K562 treated with DMSO at 1 percent for 12 hours (cell line): ENCODE measurements around the gene NRN1L. TPM values are rescaled to one million over a fixed set of nuclear protein-coding genes. Genes with fewer than 3 reads are reported as not detected.

ENCODE experiments used
- total RNA-seq: library from RNA; unstranded; fragments of 300-600 nt; gene quantifications from 2 replicates; pipeline ENCODE4 v1.2.3, GENCODE V29; 2022; ENCODE audit not compliant: insufficient read depth

Gene NRN1L
- 3.5 and 4.0 TPM in 2 replicates for total RNA-seq

DNA sequence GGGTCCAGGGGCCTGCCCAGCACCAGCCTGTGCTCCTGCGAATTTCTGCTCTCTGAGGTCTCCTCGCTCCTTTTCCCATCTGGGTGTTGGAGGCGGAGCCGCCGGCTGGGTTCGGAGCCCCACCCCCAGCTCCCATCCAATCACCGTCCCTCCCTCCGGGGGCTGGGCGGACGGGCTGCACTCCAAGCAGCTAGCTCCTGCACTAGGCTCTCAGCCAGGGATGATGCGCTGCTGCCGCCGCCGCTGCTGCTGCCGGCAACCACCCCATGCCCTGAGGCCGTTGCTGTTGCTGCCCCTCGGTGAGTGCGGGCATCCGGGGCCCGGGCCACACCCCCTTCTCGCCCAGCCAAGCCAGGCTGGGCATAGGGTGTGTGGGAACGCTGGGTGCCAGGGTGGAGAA is at the start of gene NRN1L:
Gene NRN1L, plus strand, starts transcription at position 202 of the 400 bp plus-strand sequence. Its CDS starts 19 bp downstream, at position 221.

DNA sequence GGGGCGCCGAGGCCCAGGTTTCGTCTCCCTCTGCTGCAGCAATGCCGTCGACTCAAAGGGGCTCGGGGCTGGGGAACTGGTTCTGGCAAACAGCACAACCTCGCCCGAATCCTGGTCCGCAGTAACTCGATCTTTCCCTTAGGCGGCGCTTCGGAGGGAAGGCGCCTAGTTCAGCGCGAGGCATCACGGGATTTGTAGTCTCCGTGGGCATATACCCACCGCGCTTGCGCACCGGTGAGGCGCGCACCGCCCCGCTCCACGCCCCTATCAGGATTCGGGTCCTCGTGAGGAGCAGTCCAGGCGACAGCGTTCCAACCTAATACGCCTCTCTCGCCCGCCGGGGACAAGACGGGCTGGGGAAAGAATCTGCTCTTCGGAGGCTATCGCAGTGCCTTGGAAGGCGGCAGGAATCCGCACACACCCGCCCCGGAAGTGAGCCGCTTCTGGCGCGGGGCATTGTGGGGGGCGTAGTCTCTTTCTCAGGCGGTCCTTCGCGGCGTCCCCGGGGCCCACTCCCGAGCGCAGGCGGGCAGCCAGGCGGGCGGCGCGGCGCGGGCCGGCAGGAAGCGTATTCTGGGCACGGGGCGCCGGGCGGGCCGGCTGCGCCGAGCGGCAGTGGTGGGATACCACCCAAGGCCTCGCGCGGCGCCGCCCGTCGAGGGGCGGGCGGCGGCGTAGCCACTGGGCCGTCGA is 42.7 kb upstream of the NRN1L start, which contains the start of gene THAP11:
Gene THAP11, plus strand, starts transcription at position 505 of the 693 bp plus-strand sequence. CDS start 235 bp downstream, outside the sequence.

DNA sequence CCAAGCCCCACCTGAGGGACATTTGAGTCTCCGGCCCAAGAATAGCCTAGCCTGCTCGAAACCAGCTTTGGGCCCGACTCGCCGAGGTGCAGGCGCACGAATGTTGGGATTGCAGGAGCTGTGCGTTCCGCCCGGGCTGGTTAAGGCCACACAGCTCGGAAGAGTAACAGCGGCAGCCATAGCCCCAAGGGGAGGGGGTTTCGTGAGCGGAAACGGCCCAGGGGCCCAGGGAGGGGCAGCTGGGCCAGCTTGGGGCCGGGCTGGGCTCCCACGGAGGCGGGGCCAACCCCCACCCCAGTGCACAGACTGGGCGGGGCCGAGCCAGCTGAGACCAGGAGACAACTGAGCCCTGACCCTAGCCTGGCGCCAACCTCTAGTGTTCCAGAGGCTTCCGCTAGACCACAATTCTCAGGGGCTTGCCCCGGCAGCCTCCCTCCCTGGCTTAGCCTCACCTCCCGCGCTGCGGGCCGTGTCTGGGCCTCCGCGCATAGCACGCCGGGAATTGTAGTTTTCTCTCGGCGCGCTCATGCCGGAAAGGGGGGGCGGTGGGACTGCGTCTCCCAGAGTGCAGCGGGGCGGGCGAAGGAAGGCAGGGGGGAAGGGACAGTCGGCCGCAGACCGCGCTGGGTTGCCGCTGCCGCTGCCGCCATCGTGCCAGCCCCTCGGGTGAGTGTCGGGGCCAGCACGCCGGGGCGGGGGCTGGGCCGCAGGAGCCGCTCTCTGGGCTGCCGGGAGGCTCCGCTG is 38.2 kb upstream of the NRN1L start, which contains the start of gene NUTF2:
Gene NUTF2, plus strand, starts transcription at position 614 of the 744 bp plus-strand sequence. CDS start 18,198 bp downstream, outside the sequence.

DNA sequence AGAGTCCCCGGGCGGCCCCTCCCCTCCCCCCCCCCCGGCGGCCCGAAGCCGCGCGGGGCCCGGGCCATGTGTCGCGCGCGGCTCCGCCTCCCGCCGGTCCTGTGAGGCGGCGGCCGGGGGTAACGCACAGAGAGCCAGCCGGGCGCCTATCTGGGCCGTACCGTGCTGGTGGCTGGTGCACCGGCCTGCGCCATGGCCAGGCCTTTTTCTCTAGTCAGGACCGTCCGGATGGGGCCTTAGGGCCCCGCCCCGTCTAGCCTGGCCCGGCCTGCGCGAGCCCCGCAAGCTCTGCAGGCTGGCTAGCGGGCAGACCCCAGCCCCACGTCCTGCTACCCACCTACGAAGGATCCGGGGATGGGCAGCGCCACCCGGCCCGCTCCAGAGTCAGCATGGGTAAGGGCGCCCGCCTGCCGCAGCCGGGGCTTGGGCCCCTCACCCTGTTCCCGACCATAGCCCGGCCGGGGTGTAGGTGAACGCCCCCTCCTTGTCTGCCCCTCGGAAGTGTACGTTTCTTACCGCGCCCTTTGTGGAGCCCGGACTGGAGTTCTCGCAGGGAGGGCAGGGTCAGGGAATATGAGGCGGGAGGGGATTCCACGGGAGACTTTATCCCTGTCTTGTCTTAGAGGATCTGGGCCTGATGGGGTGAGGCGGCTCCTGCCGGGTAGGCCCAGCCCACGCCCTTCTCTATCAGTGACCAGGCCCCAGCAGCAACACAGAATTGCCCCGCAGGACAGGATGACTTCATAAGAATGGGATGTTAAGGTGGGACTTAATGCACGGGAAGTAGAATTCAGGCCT is 37.4 kb upstream of the NRN1L start, which contains the start of gene CENPT:
Gene CENPT, minus strand, starts transcription at position 630 of the 798 bp plus-strand sequence. CDS start 13,834 bp downstream, outside the sequence.

DNA sequence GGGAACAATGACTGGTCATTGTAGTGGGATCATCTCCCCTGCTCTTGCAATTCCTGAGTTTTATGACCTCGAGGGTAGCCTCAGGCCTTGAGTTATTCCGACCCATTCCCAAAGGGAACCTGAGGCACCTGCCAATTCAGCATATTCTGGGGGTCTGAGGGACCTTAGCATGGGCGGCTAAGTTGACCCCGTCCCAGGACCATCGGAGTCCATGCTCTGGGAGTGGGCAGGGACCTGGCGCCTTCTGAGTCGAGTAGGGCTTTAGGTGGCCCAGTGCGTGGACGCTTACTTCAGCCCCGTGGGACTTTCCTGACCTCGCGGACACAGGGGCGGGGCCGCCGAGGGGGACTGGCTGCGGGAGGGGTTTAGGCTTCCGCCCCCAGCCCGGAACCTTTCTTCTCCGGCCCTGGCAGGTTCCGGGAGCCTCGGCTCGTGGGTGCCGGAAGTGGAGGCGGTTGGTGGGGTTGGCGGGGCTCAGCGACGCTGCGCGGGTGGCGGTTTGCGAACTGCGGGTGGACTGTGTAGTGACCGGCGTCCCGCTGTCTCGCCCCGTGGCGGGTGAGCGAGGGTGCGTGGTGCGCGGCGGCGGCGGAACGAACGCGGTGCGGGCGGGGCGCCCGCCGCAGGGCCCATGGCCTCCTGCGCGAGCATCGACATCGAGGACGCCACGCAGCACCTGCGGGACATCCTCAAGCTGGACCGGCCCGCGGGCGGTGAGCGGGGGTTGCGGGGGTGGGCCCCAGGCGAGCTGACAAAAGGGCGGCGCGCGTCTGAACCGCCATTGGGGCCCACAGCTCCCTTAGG is 11.9 kb upstream of the NRN1L start, which contains the start of gene EDC4:
Gene EDC4, plus strand, starts transcription at position 422 of the 804 bp plus-strand sequence. Its CDS starts 210 bp downstream, at position 632.

DNA sequence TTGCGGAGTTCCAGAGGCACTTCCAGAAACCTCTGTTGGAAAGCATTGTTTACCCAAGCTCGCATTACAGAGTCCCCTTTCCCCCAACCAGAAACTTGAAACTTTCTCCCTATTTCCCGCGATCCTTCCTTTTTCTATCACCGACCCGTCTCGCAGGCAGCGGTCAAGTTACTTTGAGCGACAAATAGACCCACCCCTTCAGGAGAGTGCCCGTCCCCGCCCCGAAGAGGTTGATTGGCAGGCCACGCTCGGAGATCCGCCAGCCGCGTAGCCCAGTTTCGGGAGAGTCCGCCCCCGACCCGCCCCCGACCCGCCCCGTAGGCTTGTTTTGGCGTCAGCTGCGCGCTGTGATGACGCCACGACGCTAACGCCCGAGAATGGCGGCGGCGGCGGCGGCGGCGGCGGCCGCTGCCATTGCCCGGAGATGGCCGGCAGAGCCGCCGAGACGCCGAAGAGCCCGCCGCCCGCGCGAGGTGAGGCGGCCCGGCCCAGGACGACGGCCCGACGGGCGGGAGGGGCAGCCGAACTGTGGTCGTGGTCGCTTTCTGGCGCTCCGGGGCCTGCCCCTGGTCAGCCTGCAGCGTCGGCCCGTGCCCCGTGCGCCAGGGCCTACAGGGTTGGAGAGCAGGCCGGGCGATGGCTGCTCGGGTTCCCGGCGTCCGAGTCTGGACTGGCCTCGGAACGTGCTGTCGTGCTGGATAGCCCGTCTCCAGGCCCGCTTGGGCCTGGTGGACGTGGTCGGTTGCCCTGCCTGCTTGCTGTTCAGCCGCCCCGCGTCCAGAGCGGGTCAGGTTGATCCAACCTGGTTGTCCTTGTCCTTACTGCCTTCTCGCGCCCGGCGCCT is 8.4 kb downstream of the NRN1L start, which contains the start of gene PSKH1:
Gene PSKH1, plus strand, starts transcription at position 356 of the 844 bp plus-strand sequence. CDS start 15,496 bp downstream, outside the sequence.

DNA sequence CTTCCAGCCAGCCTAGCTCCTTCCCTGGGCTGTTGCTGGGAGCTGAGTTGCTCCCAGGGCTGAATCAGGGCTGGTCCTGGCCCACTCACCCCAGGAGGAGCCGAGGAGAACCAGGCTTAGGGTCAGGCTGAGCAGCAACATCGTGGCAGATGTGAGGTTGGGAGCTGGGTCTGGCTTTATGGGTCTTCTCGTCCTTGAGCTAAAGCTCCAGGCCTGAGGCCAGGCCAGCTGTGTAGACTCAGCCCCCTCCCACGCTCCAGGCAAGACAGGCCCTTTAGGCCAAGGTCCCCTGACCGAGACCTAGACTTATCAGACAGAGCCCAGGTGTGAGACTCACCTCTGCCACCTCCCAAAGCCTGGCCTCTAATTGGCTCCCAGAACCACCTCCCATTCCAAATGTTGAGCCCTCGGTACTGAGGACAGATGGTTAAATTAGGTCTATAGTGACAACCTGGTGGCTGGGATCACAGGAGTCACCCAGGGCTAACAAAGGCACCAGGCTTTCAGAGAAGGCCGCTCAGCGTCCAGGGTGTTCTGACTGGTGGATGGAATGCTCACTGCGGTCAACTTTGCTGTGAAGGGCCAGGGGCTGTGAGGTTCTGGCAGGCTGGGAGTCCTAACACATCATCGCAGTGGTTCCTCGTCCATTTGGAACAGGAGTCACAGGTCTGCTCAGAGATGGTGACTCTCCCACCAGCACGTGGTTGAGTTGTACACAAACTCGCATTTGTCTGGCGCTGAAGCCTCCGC is 47.2 kb downstream of the NRN1L start, which contains the start of gene CTRL:
Gene CTRL, minus strand, starts transcription at position 151 of the 750 bp plus-strand sequence. Its CDS starts 10 bp downstream, at position 141.

Other genes with a start within 250 kb of the NRN1L start
- gene CARMIL2, start 239.7 kb upstream of the NRN1L start, total RNA-seq: 0.36 and 2.1 TPM in 2 replicates
- 43.3 and 43.7 TPM in 2 replicates for gene ACD, start 224.6 kb upstream of the NRN1L start, total RNA-seq
- gene PARD6A, start 223.9 kb upstream of the NRN1L start, total RNA-seq: 2.0 and 2.6 TPM in 2 replicates
- 11.1 and 13.9 TPM in 2 replicates for gene ENKD1, start 218.1 kb upstream of the NRN1L start, total RNA-seq
- 0.63 and 1.4 TPM in 2 replicates for gene C16orf86, start 218.1 kb upstream of the NRN1L start, total RNA-seq
- gene GFOD2, start 165.6 kb upstream of the NRN1L start, total RNA-seq: 12.6 and 16.6 TPM in 2 replicates
- 5.9 and 18.0 TPM in 2 replicates for gene RANBP10, start 78.3 kb upstream of the NRN1L start, total RNA-seq
- not detected in 2 replicates for gene TSNAXIP1, start 78.0 kb upstream of the NRN1L start, total RNA-seq
- 42.8 and 44.4 TPM in 2 replicates for gene THAP11, start 42.6 kb upstream of the NRN1L start, total RNA-seq
- 73.0 and 85.5 TPM in 2 replicates for gene NUTF2, start 38.0 kb upstream of the NRN1L start, total RNA-seq
- 49.8 and 70.8 TPM in 2 replicates for gene CENPT, start 37.2 kb upstream of the NRN1L start, total RNA-seq
- gene EDC4, start 11.8 kb upstream of the NRN1L start, total RNA-seq: 44.1 and 77.8 TPM in 2 replicates
- 26.9 and 37.2 TPM in 2 replicates for gene PSKH1, start 8.4 kb downstream of the NRN1L start, total RNA-seq
- gene CTRL, start 47.0 kb downstream of the NRN1L start, total RNA-seq: 1.0 and 1.2 TPM in 2 replicates
- gene PSMB10, start 52.0 kb downstream of the NRN1L start, total RNA-seq: 68.4 and 108 TPM in 2 replicates
- 5.9 and 13.3 TPM in 2 replicates for gene LCAT, start 59.2 kb downstream of the NRN1L start, total RNA-seq
- gene SLC12A4, start 83.8 kb downstream of the NRN1L start, total RNA-seq: 12.0 and 20.0 TPM in 2 replicates
- not detected in 2 replicates for gene DPEP3, start 95.6 kb downstream of the NRN1L start, total RNA-seq
- 1.7 and 4.6 TPM in 2 replicates for gene DPEP2, start 114.6 kb downstream of the NRN1L start, total RNA-seq
- gene DPEP2NB, start 131.0 kb downstream of the NRN1L start, total RNA-seq: not detected in 2 replicates
- 12.3 and 13.7 TPM in 2 replicates for gene DDX28, start 138.3 kb downstream of the NRN1L start, total RNA-seq
- gene DUS2, start 138.4 kb downstream of the NRN1L start, total RNA-seq: 8.5 and 13.1 TPM in 2 replicates
- gene NFATC3, start 200.5 kb downstream of the NRN1L start, total RNA-seq: 12.5 and 41.1 TPM in 2 replicates